Activated naive CD4-positive, alpha-beta T cell treated with anti-CD3 and anti-CD28 coated beads, Interleukin-2, amount 50 U/mL, for 24 hours (primary cell): ENCODE data around the gene DDX18.

Experiments
- H3K27ac Mint-ChIP-seq: one replicate; pipeline ENCODE4 v1.8.0; 2021; ENCODE audit warnings: mild to moderate bottlenecking, mixed read lengths
- H3K27me3 Mint-ChIP-seq: one replicate; pipeline ENCODE4 v1.8.0; 2021; ENCODE audit warnings: mixed read lengths
- H3K36me3 Mint-ChIP-seq: one replicate; pipeline ENCODE4 v1.8.0; 2021; ENCODE audit warnings: mixed read lengths
- H3K4me1 Mint-ChIP-seq: one replicate; pipeline ENCODE4 v1.8.0; 2021; ENCODE audit warnings: mixed read lengths
- H3K4me3 Mint-ChIP-seq: one replicate; pipeline ENCODE4 v1.8.0; 2021; ENCODE audit warnings: mild to moderate bottlenecking, mixed read lengths
- H3K9me3 Mint-ChIP-seq: one replicate; pipeline ENCODE4 v1.8.0; 2021; ENCODE audit warnings: mixed read lengths

DDX18 gene

DNA sequence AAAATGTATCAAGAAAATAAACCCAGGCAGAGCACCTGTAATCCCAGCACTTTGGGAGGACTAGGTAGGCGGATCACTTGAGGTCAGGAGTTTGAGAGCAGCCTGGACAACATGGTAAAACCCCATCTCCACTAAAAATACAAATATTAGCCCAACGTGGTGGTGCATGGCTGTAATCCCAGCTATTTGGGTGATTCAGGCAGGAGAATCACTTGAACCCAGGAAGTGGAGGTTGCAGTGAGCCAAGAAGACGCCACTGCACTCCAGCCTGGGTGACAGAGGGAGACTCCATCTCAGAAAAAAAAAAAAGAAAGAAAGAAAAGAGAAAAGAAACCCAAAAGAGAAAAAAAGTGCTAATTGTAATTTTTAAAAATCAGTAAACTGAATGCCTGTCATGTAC is 41.4 kb downstream of the DDX18 start:
- Mint-ChIP-seq H3K36me3 (no peaks in the 10 kb centered on the region), H3K27me3 (peaks cover 24% of the 10 kb centered on the region), H3K4me1 (no peaks in the 10 kb centered on the region), H3K9me3 (no peaks in the 10 kb centered on the region), H3K4me3 (no peak overlapping the region), H3K27ac (no peak overlapping the region)

DNA sequence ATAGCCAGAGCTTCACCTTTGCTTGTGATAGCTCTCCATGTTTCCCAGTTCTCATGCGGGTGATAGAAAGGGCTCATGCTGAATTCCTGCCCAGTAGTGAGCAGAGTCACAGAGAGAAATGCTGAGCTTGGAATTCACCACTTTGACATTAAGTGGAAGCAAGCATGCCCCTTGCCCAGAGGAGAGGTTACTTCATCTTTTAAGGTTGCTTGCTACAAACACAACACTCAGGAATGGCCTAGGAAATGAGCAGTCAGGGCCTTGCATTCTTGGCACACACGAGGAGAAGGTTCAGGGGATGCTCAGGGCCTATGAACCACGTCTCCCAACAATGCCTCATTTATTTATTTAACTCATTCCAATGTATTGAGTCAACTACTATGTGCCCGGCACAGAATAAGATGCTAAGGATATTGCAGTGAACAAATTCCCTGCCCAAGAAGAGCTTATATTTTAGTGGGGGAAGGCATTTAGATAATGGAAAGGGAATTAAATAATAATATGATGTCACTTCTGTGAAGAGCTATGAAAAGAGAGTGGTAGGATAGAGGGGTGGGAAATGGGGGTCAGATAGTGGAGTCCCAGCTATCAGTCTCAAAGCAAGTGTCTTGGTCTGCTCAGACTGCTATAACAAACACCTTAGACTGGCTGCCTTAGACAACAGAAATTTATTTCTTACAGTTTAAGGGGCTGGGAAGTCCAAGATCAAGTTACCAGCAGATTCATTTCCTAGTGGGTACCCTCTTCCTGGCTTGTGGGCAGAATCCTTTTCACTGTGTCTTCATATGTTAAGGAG is 42.1 kb downstream of the DDX18 start:
- Mint-ChIP-seq H3K27me3 (peaks cover 25% of the 10 kb centered on the region), H3K4me3 (no peak overlapping the region), H3K36me3 (no peaks in the 10 kb centered on the region), H3K9me3 (no peaks in the 10 kb centered on the region), H3K4me1 (no peaks in the 10 kb centered on the region), H3K27ac (no peak overlapping the region)

DNA sequence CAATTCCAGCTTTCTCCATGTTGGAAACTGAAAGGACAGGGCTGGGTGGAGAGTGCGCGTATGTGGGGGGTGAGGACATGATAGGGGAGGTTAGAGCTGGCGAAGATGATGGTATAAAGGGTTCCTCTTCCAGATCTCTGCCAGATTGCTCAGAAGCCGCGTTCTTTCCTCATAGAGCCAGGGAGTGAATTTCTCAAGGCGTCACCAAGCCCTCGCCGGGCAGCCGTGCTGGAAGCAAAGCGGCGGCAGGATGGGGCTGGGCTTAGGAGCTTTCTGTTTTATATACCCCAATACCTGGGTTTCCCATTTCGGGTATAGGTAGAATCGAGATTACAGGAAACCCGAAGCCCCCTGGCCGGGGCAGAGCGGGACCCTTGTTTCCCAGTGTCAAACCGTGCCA is 43.8 kb downstream of the DDX18 start:
- Mint-ChIP-seq H3K4me1 (no peaks in the 10 kb centered on the region), H3K9me3 (no peaks in the 10 kb centered on the region), H3K36me3 (no peaks in the 10 kb centered on the region), H3K27me3 (peaks cover 21% of the 10 kb centered on the region), H3K27ac (no peak overlapping the region), H3K4me3 (no peak overlapping the region)

DNA sequence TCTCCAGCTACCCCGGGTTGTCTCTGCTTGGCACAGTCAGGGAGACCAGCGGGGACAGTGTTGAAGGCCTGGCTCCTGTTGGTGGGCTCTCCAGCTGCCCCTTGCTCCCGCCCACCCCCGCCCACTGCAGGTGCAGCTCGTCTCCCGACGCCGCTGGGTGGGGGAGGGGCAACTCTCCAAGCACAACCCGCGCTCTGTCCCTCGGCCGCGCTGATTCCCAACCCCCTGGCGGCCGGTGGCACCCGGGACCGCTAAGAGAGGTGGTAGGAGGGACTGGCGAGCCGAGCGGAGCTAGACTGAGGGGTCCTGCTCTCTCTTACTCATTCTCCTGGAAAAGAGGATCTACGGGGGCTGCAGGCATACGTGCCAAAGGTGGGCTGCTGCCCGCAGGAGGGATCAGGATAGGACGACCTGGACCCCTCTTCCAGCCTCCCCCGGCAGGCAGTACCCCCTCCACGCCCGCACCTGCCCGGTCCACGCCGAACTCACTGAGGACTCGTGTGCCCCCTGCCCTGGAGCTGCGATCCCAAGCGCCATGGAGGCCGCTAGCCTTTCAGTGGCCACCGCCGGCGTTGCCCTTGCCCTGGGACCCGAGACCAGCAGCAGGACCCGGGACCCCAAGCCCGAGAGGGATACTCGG is 44.5 kb downstream of the DDX18 start:
- no peak overlapping the region for H3K27ac Mint-ChIP-seq
- H3K4me3 Mint-ChIP-seq = no peak overlapping the region
- H3K4me1 Mint-ChIP-seq = no peaks in the 10 kb centered on the region
- no peaks in the 10 kb centered on the region for H3K9me3 Mint-ChIP-seq
- no peaks in the 10 kb centered on the region for H3K36me3 Mint-ChIP-seq
- H3K27me3 Mint-ChIP-seq = peaks cover 21% of the 10 kb centered on the region

DNA sequence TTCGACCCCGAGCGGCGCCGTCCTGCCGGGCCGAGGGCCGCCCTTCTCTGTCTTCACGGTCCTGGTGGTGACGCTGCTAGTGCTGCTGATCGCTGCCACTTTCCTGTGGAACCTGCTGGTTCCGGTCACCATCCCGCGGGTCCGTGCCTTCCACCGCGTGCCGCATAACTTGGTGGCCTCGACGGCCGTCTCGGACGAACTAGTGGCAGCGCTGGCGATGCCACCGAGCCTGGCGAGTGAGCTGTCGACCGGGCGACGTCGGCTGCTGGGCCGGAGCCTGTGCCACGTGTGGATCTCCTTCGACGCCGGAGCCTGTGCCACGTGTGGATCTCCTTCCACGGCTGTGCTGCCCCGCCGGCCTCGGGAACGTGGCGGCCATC is 45.0 kb downstream of the DDX18 start:
- peaks cover 17% of the 10 kb centered on the region for H3K27me3 Mint-ChIP-seq
- H3K27ac Mint-ChIP-seq = no peak overlapping the region
- no peaks in the 10 kb centered on the region for H3K36me3 Mint-ChIP-seq
- H3K4me1 Mint-ChIP-seq = no peaks in the 10 kb centered on the region
- no peak overlapping the region for H3K4me3 Mint-ChIP-seq
- H3K9me3 Mint-ChIP-seq = no peaks in the 10 kb centered on the region

- H3K27ac Mint-ChIP-seq = no peak overlapping the region
- H3K27me3 Mint-ChIP-seq = peaks cover 17% of the 10 kb centered on the region
- H3K4me3 Mint-ChIP-seq = no peak overlapping the region
- no peaks in the 10 kb centered on the region for H3K9me3 Mint-ChIP-seq
- no peaks in the 10 kb centered on the region for H3K4me1 Mint-ChIP-seq
- H3K36me3 Mint-ChIP-seq = no peaks in the 10 kb centered on the region
These were observed 45.6 kb downstream of the DDX18 start for GRCh38 chr2:117859924-117860647.

GRCh38 chr2:117862459-117862858 is 48.0 kb downstream of the DDX18 start:
- Mint-ChIP-seq H3K4me3 (no peak overlapping the region), H3K9me3 (no peaks in the 10 kb centered on the region), H3K4me1 (no peaks in the 10 kb centered on the region), H3K36me3 (no peaks in the 10 kb centered on the region), H3K27ac (no peak overlapping the region), H3K27me3 (peaks cover 12% of the 10 kb centered on the region)

DNA sequence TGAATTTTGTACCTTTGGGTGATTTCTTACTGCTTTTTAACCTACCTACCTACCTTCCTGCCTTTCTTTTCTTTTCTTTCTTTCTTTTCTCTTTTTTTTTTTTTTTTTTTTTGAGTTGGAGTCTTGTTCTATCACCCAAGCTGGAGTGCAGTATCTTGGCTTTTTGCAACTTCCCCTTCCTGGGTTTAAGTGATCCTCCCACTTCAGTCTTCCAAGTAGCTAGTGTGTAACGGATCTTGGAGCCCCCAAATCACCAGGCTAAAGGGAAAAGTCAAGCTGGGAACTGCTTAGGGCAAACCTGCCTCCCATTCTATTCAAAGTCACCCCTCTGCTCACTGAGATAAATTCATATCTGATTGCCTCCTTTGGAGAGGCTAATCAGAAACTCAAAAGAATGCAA is 61.3 kb downstream of the DDX18 start:
- no peak overlapping the region for H3K4me3 Mint-ChIP-seq
- H3K27ac Mint-ChIP-seq = no peak overlapping the region
- peaks cover 4% of the 10 kb centered on the region for H3K36me3 Mint-ChIP-seq
- H3K9me3 Mint-ChIP-seq = peaks cover 5% of the 10 kb centered on the region
- H3K4me1 Mint-ChIP-seq = no peaks in the 10 kb centered on the region
- peaks cover 14% of the 10 kb centered on the region for H3K27me3 Mint-ChIP-seq

DNA sequence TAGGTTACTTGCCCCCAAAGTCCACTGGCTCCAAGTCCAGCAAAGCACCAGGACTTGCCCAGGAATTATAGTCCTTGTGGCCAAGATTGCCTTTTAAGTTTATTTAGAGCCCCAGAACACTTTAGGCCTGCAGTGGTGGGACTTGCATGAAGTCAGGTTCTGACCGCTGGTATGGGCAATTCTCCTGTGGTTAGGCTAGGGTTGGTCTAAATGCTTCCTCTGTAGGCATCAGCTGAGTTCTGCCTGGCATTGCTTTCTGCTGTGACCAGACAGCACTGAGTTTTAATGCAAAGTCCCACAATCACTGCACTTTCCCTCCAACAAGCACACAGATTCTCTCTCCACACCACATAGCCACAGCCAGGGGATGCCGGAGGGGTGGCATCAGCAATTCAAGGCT is 64.5 kb downstream of the DDX18 start:
- Mint-ChIP-seq H3K4me1 (no peaks in the 10 kb centered on the region), H3K27ac (no peak overlapping the region), H3K27me3 (peaks cover 19% of the 10 kb centered on the region), H3K9me3 (peaks cover 17% of the 10 kb centered on the region), H3K4me3 (no peak overlapping the region), H3K36me3 (peaks cover 2% of the 10 kb centered on the region)
